K562 (cell line): ENCODE results near the gene TPD52L1. TPM values are rescaled to one million over a fixed set of nuclear protein-coding genes. Genes with fewer than 3 reads are reported as not detected.

ENCODE experiments used
- ARID1B ChIP-seq: fragments of 450-650 bp; IDR thresholded peaks from 2 replicates; pipeline ENCODE4 v1.6.1; 2016; ENCODE audit warnings: antibody characterized with exemption, mild to moderate bottlenecking, inconsistent platforms
- CCNT2 ChIP-seq: IDR thresholded peaks from 2 replicates; pipeline ENCODE4 v1.6.1; 2011; ENCODE audit warnings: borderline replicate concordance, low read depth, mild to moderate bottlenecking, moderate library complexity, mixed read lengths, low read length; ENCODE audit not compliant: insufficient read length; ENCODE audit errors: extremely low read depth
- CREBBP ChIP-seq: IDR thresholded peaks from one replicate; pipeline ENCODE4 v1.6.1; 2012; ENCODE audit warnings: low read depth, mild to moderate bottlenecking, control low read depth, inconsistent platforms, low read length
- FOXP1 ChIP-seq: sonication (generic); formaldehyde crosslinking; IDR thresholded peaks from 2 replicates; pipeline ENCODE4 v1.8.0; 2022; ENCODE audit warnings: mild to moderate bottlenecking, missing genetic modification reagents
- GATAD2B ChIP-seq: fragments of 450-650 bp; IDR thresholded peaks from 2 replicates; pipeline ENCODE4 v1.6.1; 2017; ENCODE audit warnings: mild to moderate bottlenecking, borderline replicate concordance
- JUNB ChIP-seq: fragments of 450-650 bp; formaldehyde crosslinking; conservative IDR thresholded peaks from 2 replicates; pipeline ENCODE4 v1.4.0; 2020; ENCODE audit warnings: mild to moderate bottlenecking
- MLX ChIP-seq, 2 experiments: fragments of 450-650 bp in 1 of 2; sonication (generic) in 1 of 2; formaldehyde crosslinking; conservative IDR thresholded peaks; 2 replicates each; pipeline versions ENCODE4 v1.4.0 to v1.8.1; 2020 to 2022; ENCODE audit warnings: mild to moderate bottlenecking in 1 of 2, missing genetic modification reagents in 1 of 2
- NR2C1 ChIP-seq, 2 experiments: fragments of 450-650 bp; IDR thresholded peaks; 2 replicates each; pipeline ENCODE4 v1.6.1; 2017; ENCODE audit warnings: mild to moderate bottlenecking in 2 of 2, antibody characterized with exemption in 1 of 2, inconsistent platforms in 1 of 2, missing compliant biosample characterization in 1 of 2, missing genetic modification characterization in 1 of 2
- TAF15 ChIP-seq: fragments of 200-400 bp; formaldehyde crosslinking; IDR thresholded peaks from 2 replicates; pipeline ENCODE4 v1.6.1; 2017; ENCODE audit warnings: mild to moderate bottlenecking, low read depth, low read length, moderate library complexity
- THAP12 ChIP-seq: fragments of 250-450 bp; sonication (Bioruptor Pico); IDR thresholded peaks from 2 replicates; pipeline ENCODE4 v1.9.0; 2021; ENCODE audit warnings: mild to moderate bottlenecking, inconsistent platforms
- THRA ChIP-seq: fragments of 450-650 bp; IDR thresholded peaks from 2 replicates; pipeline ENCODE4 v1.6.1; 2017; ENCODE audit warnings: mild to moderate bottlenecking, moderate library complexity
- TRIM28 ChIP-seq: fragments of 450-650 bp; IDR thresholded peaks from 2 replicates; pipeline ENCODE4 v1.6.1; 2017
- XRCC3 ChIP-seq: fragments of 450-650 bp; IDR thresholded peaks from 2 replicates; pipeline ENCODE4 v1.6.1; 2017; ENCODE audit warnings: mild to moderate bottlenecking, moderate library complexity
- ZKSCAN1 ChIP-seq: fragments of 150-350 bp; IDR thresholded peaks from 2 replicates; pipeline ENCODE4 v1.6.1; 2016; ENCODE audit warnings: low read depth, low read length
- ZNF445 ChIP-seq: fragments of 250-450 bp; sonication (Bioruptor Pico); IDR thresholded peaks from 2 replicates; pipeline ENCODE4 v1.4.0; 2020; ENCODE audit warnings: low read depth, mild to moderate bottlenecking, moderate library complexity
- ZNF696 ChIP-seq: fragments of 250-450 bp; sonication (Bioruptor Pico); conservative IDR thresholded peaks from 2 replicates; pipeline ENCODE4 v1.4.0; 2020; ENCODE audit warnings: mild to moderate bottlenecking, moderate library complexity
- polyA plus RNA-seq, 8 experiments: library from polyadenylated mRNA; depleted of rRNA in 4 of 8; stranded (reverse) in 5 of 8; unstranded in 3 of 8; fragments of >200 nt; fragmentation: Nextera tagmentation in 2 of 8; fragmentation: Illumina TruSeq in 1 of 8; extraction: Ambion mirVana in 2 of 8; extraction: Trizol in 1 of 8; gene quantifications; 2 replicates each; pipeline versions ENCODE4 v1.2.1 to v1.2.3, GENCODE V29; 2011 to 2014; ENCODE audit warnings: inconsistent platforms in 1 of 8, missing spikeins in 1 of 8
- total RNA-seq, 7 experiments: library from RNA; depleted of rRNA in 6 of 7; stranded (reverse); fragments of >200 nt in 6 of 7; fragmentation: Illumina TruSeq in 2 of 7; extraction: Trizol in 2 of 7; gene quantifications; 2 replicates each; pipeline versions ENCODE4 v1.2.1 to v1.2.3, GENCODE V29; 2011 to 2021; ENCODE audit warnings: low replicate concordance in 1 of 7
- TF ChIP-seq, protein P1 (sequence below): fragments of 250-450 bp; sonication (Bioruptor Pico); IDR thresholded peaks from 2 replicates; pipeline ENCODE4 v1.5.0; 2020; ENCODE audit warnings: mild to moderate bottlenecking
- TF ChIP-seq, protein P2 (sequence below): sonication (generic); formaldehyde crosslinking; IDR thresholded peaks from 2 replicates; pipeline ENCODE4 v1.8.0; 2023; ENCODE audit warnings: mild to moderate bottlenecking, missing genetic modification reagents

TPD52L1 gene
- total and polyA plus RNA-seq, 9 of the 15 experiments (the other 6 are each of a cell fraction or from before 2014, with no cell fraction given) = 12.9 to 149 (median 75.7) TPM

DNA sequence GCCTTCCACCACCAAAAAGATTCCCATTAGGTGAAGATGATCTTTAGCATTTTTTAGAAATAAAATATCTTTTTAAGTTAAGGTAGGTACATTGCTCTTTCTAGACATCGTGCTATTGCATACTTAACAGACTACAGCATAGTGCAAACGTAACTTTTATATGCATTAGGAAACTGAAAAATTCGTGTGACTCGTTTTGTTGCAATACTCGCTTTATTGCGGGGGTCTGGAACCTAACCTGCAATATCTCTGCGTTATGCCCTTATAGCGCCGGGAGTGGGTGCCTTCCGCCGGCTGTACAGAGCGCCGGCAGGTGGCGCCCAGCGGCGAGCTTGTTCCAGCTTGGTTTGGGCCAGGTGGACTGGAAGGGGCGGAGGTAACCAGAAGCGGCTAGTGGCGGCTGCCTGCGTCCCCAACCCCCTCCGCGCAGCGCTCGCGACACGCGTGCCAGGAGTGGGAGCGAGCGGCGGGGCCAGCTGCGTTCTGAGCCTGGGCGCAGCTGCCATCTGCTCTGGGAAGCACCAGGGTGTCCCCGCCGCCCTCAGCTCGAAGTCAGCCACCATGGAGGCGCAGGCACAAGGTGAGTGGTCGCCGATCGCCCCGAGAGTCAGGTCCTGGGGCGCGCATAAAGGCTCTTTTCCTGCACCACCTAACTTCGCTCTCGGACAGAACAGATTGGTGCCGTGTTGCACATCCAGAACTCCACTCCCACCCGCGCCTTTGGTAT, at the start of gene TPD52L1 (continued):
- TF ChIP-seq, protein P1, sequence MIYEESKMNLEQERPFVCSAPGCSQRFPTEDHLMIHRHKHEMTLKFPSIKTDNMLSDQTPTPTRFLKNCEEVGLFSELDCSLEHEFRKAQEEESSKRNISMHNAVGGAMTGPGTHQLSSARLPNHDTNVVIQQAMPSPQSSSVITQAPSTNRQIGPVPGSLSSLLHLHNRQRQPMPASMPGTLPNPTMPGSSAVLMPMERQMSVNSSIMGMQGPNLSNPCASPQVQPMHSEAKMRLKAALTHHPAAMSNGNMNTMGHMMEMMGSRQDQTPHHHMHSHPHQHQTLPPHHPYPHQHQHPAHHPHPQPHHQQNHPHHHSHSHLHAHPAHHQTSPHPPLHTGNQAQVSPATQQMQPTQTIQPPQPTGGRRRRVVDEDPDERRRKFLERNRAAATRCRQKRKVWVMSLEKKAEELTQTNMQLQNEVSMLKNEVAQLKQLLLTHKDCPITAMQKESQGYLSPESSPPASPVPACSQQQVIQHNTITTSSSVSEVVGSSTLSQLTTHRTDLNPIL (CRISPR knock-in tag) = no peak
- no peak for TF ChIP-seq TAF15
- TF ChIP-seq ZNF445 (CRISPR knock-in tag) = no peak
- no peak for TF ChIP-seq XRCC3
- TF ChIP-seq MLX (CRISPR knock-in tag; conservative IDR thresholded peaks at IDR 0.05) = no peak
- no peak for TF ChIP-seq THRA
- TF ChIP-seq, protein P2, sequence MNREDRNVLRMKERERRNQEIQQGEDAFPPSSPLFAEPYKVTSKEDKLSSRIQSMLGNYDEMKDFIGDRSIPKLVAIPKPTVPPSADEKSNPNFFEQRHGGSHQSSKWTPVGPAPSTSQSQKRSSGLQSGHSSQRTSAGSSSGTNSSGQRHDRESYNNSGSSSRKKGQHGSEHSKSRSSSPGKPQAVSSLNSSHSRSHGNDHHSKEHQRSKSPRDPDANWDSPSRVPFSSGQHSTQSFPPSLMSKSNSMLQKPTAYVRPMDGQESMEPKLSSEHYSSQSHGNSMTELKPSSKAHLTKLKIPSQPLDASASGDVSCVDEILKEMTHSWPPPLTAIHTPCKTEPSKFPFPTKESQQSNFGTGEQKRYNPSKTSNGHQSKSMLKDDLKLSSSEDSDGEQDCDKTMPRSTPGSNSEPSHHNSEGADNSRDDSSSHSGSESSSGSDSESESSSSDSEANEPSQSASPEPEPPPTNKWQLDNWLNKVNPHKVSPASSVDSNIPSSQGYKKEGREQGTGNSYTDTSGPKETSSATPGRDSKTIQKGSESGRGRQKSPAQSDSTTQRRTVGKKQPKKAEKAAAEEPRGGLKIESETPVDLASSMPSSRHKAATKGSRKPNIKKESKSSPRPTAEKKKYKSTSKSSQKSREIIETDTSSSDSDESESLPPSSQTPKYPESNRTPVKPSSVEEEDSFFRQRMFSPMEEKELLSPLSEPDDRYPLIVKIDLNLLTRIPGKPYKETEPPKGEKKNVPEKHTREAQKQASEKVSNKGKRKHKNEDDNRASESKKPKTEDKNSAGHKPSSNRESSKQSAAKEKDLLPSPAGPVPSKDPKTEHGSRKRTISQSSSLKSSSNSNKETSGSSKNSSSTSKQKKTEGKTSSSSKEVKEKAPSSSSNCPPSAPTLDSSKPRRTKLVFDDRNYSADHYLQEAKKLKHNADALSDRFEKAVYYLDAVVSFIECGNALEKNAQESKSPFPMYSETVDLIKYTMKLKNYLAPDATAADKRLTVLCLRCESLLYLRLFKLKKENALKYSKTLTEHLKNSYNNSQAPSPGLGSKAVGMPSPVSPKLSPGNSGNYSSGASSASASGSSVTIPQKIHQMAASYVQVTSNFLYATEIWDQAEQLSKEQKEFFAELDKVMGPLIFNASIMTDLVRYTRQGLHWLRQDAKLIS (CRISPR knock-in tag) = peak; percentile 94
- TF ChIP-seq ARID1B = 0 out of 2 replicates have a peak, but pooled peaks have one; percentile 16
- TF ChIP-seq CCNT2 = peak; percentile 71
- TF ChIP-seq NR2C1 (IDR thresholded peaks at IDR 0.05) = no peak
- no peak for TF ChIP-seq NR2C1 (tag; IDR thresholded peaks at IDR 0.05)
- TF ChIP-seq CREBBP = no peak
- 0 out of 2 replicates have a peak, but pooled peaks have one; percentile 8 for TF ChIP-seq ZKSCAN1
- TF ChIP-seq TRIM28 = no peak
- TF ChIP-seq THAP12 (CRISPR knock-in tag) = no peak
- no peak for TF ChIP-seq ZNF696 (CRISPR knock-in tag)
- TF ChIP-seq GATAD2B = peak; percentile 21; the same call in 1 of the 2 replicates
- no peak for TF ChIP-seq JUNB (CRISPR knock-in tag)
- TF ChIP-seq FOXP1 (CRISPR knock-in tag) = peak; percentile 86; the same call in 1 of the 2 replicates
